ENCODE measurements around the gene LTBP2.
"Not testable (repeated sequence)": the region's sequence is repeated elsewhere in the genome, so short reads cannot be mapped to it uniquely, and the experiment has no call there.

Gene LTBP2

GRCh38 chr14:74472601-74473000 lies 139.4 kb downstream of the LTBP2 start:
- no peak for DNase-seq

GRCh38 chr14:74469548-74470518 lies 142.2 kb downstream of the LTBP2 start:
- DNase-seq, result no peak

- no peak for DNase-seq
Observed at GRCh38 chr14:74468513-74468912, 143.5 kb downstream of the LTBP2 start.

- DNase-seq, result no peak
Observed at GRCh38 chr14:74465335-74465734, 146.7 kb downstream of the LTBP2 start.

- DNase-seq, result no peak
Observed at GRCh38 chr14:74464785-74465184, 147.3 kb downstream of the LTBP2 start.

GRCh38 chr14:74463697-74464096 lies 148.3 kb downstream of the LTBP2 start:
- no peak for DNase-seq

- DNase-seq, result no peak
Observed at GRCh38 chr14:74462993-74463392, 149.0 kb downstream of the LTBP2 start.

- no peak for DNase-seq
Observed at GRCh38 chr14:74459976-74460375, 152.1 kb downstream of the LTBP2 start.

- DNase-seq, result peak; percentile 58
Observed at GRCh38 chr14:74459289-74459946, 152.6 kb downstream of the LTBP2 start.

- DNase-seq, result no peak
Observed at GRCh38 chr14:74457565-74457895, 154.5 kb downstream of the LTBP2 start.

- no peak for DNase-seq
Observed at GRCh38 chr14:74456684-74457564, 155.1 kb downstream of the LTBP2 start.

GRCh38 chr14:74454397-74454796 lies 157.6 kb downstream of the LTBP2 start:
- not testable (repeated sequence) for DNase-seq

Data from activated CD4-positive, alpha-beta T cell treated with anti-CD3 and anti-CD28 coated beads for 48 hours (primary cell).